Measurements from ENCODE around the gene TCF20.

The TCF20 gene

GRCh38 chr22:42256930-42257329, 13.5 kb downstream of the TCF20 start:
- DNase-seq, result no peak

- DNase-seq, result no peak
Observed at GRCh38 chr22:42256220-42256619, 14.2 kb downstream of the TCF20 start.

GRCh38 chr22:42249831-42250230, 20.6 kb downstream of the TCF20 start:
- no peak for DNase-seq

GRCh38 chr22:42248995-42249394, 21.5 kb downstream of the TCF20 start:
- DNase-seq, result no peak

- no peak for DNase-seq
Observed at GRCh38 chr22:42247596-42247995, 22.9 kb downstream of the TCF20 start.

- DNase-seq, result no peak
Observed at GRCh38 chr22:42243802-42244060, 26.7 kb downstream of the TCF20 start.

- no peak for DNase-seq
Observed at GRCh38 chr22:42236848-42237247, 33.6 kb downstream of the TCF20 start.

- DNase-seq, result no peak
Observed at GRCh38 chr22:42236268-42236667, 34.2 kb downstream of the TCF20 start.

- no peak for DNase-seq
Observed at GRCh38 chr22:42233879-42234278, 36.6 kb downstream of the TCF20 start.

- DNase-seq, result no peak
Observed at GRCh38 chr22:42231929-42232328, 38.5 kb downstream of the TCF20 start.

- no peak for DNase-seq
Observed at GRCh38 chr22:42229455-42230149, 40.9 kb downstream of the TCF20 start.

GRCh38 chr22:42228483-42228882, 42.0 kb downstream of the TCF20 start:
- no peak for DNase-seq

GRCh38 chr22:42227435-42227834, 43.0 kb downstream of the TCF20 start:
- no peak for DNase-seq

GRCh38 chr22:42225841-42226240, 44.6 kb downstream of the TCF20 start:
- no peak for DNase-seq

- DNase-seq, result no peak
Observed at GRCh38 chr22:42222140-42222539, 48.3 kb downstream of the TCF20 start.
